Measurements from ENCODE around the gene KLRK1.
"Not testable (repeated sequence)": the region's sequence is repeated elsewhere in the genome, so short reads cannot be mapped to it uniquely, and the experiment has no call there.

The KLRK1 gene

GRCh38 chr12:10338470-10338869 lies 51.4 kb downstream of the KLRK1 start:
- not testable (repeated sequence) for H3K4me3 ChIP-seq (ENCODE audit: low read depth, low read length); H3K9me3 ChIP-seq (ENCODE audit: control insufficient read depth, insufficient read depth, low read length); H3K36me3 ChIP-seq (ENCODE audit: control insufficient read depth, insufficient read depth, low read length); H3K27me3 ChIP-seq (ENCODE audit: control insufficient read depth, insufficient read depth, low read length); H3K4me1 ChIP-seq (ENCODE audit: control insufficient read depth, insufficient read depth, low read length); H3K9ac ChIP-seq (ENCODE audit: low read depth, low read length); H3K27ac ChIP-seq (ENCODE audit: low read depth, low read length)

GRCh38 chr12:10336196-10336595 lies 53.6 kb downstream of the KLRK1 start:
- not testable (repeated sequence) for H3K36me3 ChIP-seq (ENCODE audit: control insufficient read depth, insufficient read depth, low read length); H3K4me3 ChIP-seq (ENCODE audit: low read depth, low read length); H3K9me3 ChIP-seq (ENCODE audit: control insufficient read depth, insufficient read depth, low read length); H3K27me3 ChIP-seq (ENCODE audit: control insufficient read depth, insufficient read depth, low read length); H3K9ac ChIP-seq (ENCODE audit: low read depth, low read length); H3K4me1 ChIP-seq (ENCODE audit: control insufficient read depth, insufficient read depth, low read length); H3K27ac ChIP-seq (ENCODE audit: low read depth, low read length)

- Histone ChIP-seq H3K36me3 (ENCODE audit: control insufficient read depth, insufficient read depth, low read length) (no peaks in the 10 kb centered on the region), H3K27me3 (ENCODE audit: control insufficient read depth, insufficient read depth, low read length) (no peaks in the 10 kb centered on the region), H3K9ac (ENCODE audit: low read depth, low read length) (no peak overlapping the region), H3K4me3 (ENCODE audit: low read depth, low read length) (no peak overlapping the region), H3K9me3 (ENCODE audit: control insufficient read depth, insufficient read depth, low read length) (no peaks in the 10 kb centered on the region), H3K4me1 (ENCODE audit: control insufficient read depth, insufficient read depth, low read length) (no peaks in the 10 kb centered on the region), H3K27ac (ENCODE audit: low read depth, low read length) (no peak overlapping the region)
Measured at GRCh38 chr12:10331642-10332239, 58.1 kb downstream of the KLRK1 start.

- not testable (repeated sequence) for H3K9me3 ChIP-seq (ENCODE audit: control insufficient read depth, insufficient read depth, low read length); H3K27ac ChIP-seq (ENCODE audit: low read depth, low read length); H3K36me3 ChIP-seq (ENCODE audit: control insufficient read depth, insufficient read depth, low read length); H3K4me1 ChIP-seq (ENCODE audit: control insufficient read depth, insufficient read depth, low read length); H3K4me3 ChIP-seq (ENCODE audit: low read depth, low read length); H3K27me3 ChIP-seq (ENCODE audit: control insufficient read depth, insufficient read depth, low read length); H3K9ac ChIP-seq (ENCODE audit: low read depth, low read length)
Measured at GRCh38 chr12:10328691-10329090, 61.1 kb downstream of the KLRK1 start.
